Keratinocyte (primary cell): ENCODE measurements around the gene SMNDC1. TPM values are rescaled to one million over a fixed set of nuclear protein-coding genes. Genes with fewer than 3 reads are reported as not detected.

Experiments
- DNase-seq: peaks from one replicate; pipeline ENCODE4 v3.0.0-alpha.2; 2011; ENCODE audit warnings: low read depth, missing footprints, low spot score
- FAIRE-seq: peaks from 2 replicates; lab custom pipeline; 2011; peaks lifted over from hg19 to GRCh38; lab: Jason Lieb, UNC
- H2AFZ ChIP-seq: 2 replicates; pipeline ENCODE4 v1.6.0; 2012; ENCODE audit warnings: low read length, control low read depth, inconsistent platforms; ENCODE audit not compliant: control insufficient read depth
- H3K27ac ChIP-seq: 2 replicates; pipeline ENCODE4 v1.5.1; 2011; ENCODE audit warnings: low read length; ENCODE audit not compliant: control insufficient read depth, insufficient read depth
- H3K27me3 ChIP-seq: 3 replicates; pipeline ENCODE4 v1.6.0; 2011; ENCODE audit warnings: low read length; ENCODE audit not compliant: control insufficient read depth, insufficient read depth; ENCODE audit errors: extremely low read depth
- H3K36me3 ChIP-seq, 2 experiments: 2 replicates in 1 of 2; 3 replicates in 1 of 2; pipeline ENCODE4 v1.5.1; 2011; ENCODE audit warnings: low read length in 2 of 2, mild to moderate bottlenecking in 1 of 2; ENCODE audit not compliant: control insufficient read depth in 2 of 2, insufficient read depth in 2 of 2; ENCODE audit errors: extremely low read depth in 1 of 2
- H3K4me1 ChIP-seq: 3 replicates; pipeline ENCODE4 v1.5.1; 2011; ENCODE audit warnings: low read length; ENCODE audit not compliant: control insufficient read depth, insufficient read depth; ENCODE audit errors: extremely low read depth
- H3K4me2 ChIP-seq: 3 replicates; pipeline ENCODE4 v1.6.0; 2011; ENCODE audit warnings: low read depth, low read length; ENCODE audit not compliant: control insufficient read depth, insufficient read depth; ENCODE audit errors: extremely low read depth
- H3K4me3 ChIP-seq, 3 experiments: fragments of 200-600 bp in 1 of 3; sonication (generic) in 1 of 3; 2 replicates in 2 of 3; 3 replicates in 1 of 3; pipeline ENCODE4 v1.5.1; 2011 to 2016; ENCODE audit warnings: low read length in 3 of 3, mild to moderate bottlenecking in 3 of 3, control low read depth in 2 of 3, inconsistent platforms in 1 of 3, low read depth in 1 of 3, mixed read lengths in 1 of 3, mixed run types in 1 of 3, moderate library complexity in 1 of 3; ENCODE audit not compliant: control insufficient read depth in 2 of 3, insufficient read depth in 2 of 3; ENCODE audit errors: extremely low read depth in 1 of 3
- H3K79me2 ChIP-seq: 2 replicates; pipeline ENCODE4 v1.6.0; 2012; ENCODE audit warnings: low read length; ENCODE audit not compliant: control insufficient read depth, insufficient read depth
- H3K9ac ChIP-seq: 3 replicates; pipeline ENCODE4 v1.6.0; 2011; ENCODE audit warnings: low read length; ENCODE audit not compliant: control insufficient read depth, insufficient read depth; ENCODE audit errors: extremely low read depth
- H3K9me1 ChIP-seq: 3 replicates; pipeline ENCODE4 v1.6.0; 2011; ENCODE audit warnings: low read length; ENCODE audit not compliant: control insufficient read depth, insufficient read depth; ENCODE audit errors: extremely low read depth
- H3K9me3 ChIP-seq: 2 replicates; pipeline ENCODE4 v1.5.1; 2012; ENCODE audit warnings: low read depth, low read length; ENCODE audit not compliant: control insufficient read depth
- H4K20me1 ChIP-seq: 3 replicates; pipeline ENCODE4 v1.6.0; 2011; ENCODE audit warnings: low read length; ENCODE audit not compliant: control insufficient read depth, insufficient read depth; ENCODE audit errors: extremely low read depth
- CTCF ChIP-seq, 3 experiments: IDR thresholded peaks in 1 of 3; conservative IDR thresholded peaks in 1 of 3; optimal IDR thresholded peaks in 1 of 3; 2 replicates in 2 of 3; 3 replicates in 1 of 3; pipeline versions ENCODE3 to v1.5.1; 2011; ENCODE audit warnings: low read length in 3 of 3, mild to moderate bottlenecking in 3 of 3, moderate library complexity in 2 of 3, control low read depth in 1 of 3, inconsistent platforms in 1 of 3; ENCODE audit not compliant: insufficient read depth in 2 of 3; ENCODE audit errors: extremely low read depth in 1 of 3
- EZH2 ChIP-seq: IDR thresholded peaks from one replicate; pipeline ENCODE4 v1.6.1; 2012; ENCODE audit warnings: inconsistent platforms, mild to moderate bottlenecking, low read length, moderate library complexity
- dilution Hi-C: fragments of 300-500 bp; cut with MboI; formaldehyde crosslinking; loops from one replicate; pipeline ENCODE4 v1.7.0; 2020; ENCODE audit warnings: low sequenced_read_pairs; ENCODE audit not compliant: extremely low pct_ligation_motif_present
- polyA plus RNA-seq, 5 experiments: library from polyadenylated mRNA; depleted of rRNA in 3 of 5; stranded (reverse) in 3 of 5; stranded (forward) in 1 of 5; unstranded in 1 of 5; fragments of >200 nt; gene quantifications; 1 replicate in 1 of 5; 2 replicates in 3 of 5; 3 replicates in 1 of 5; pipeline versions ENCODE4 v1.2.1 to v1.2.3, GENCODE V29; 2011 to 2012; ENCODE audit warnings: missing spikeins in 2 of 5, low read depth in 1 of 5, low replicate concordance in 1 of 5

SMNDC1 gene
- polyA plus RNA-seq, 1 donor (not counting 4 experiments of a cell fraction or from before 2014, with no cell fraction given): 19.8 TPM

GRCh38 chr10:110296966-110297365 is 7.8 kb downstream of the SMNDC1 start:
- no peak for DNase-seq
- no peak for FAIRE-seq
- H3K36me3 ChIP-seq: peaks cover 20 to 53% of the 10 kb centered on the region in 2 experiments
- no peak overlapping the region for H3K9ac ChIP-seq
- dilution Hi-C loops: loop anchor here (25.0 kb wide), 1 partner anchor 160 kb away; no protein-coding TSS in a partner anchor
- peaks cover 4% of the 10 kb centered on the region for H4K20me1 ChIP-seq
- TF ChIP-seq EZH2 (no peak), CTCF (optimal IDR thresholded peaks at IDR 0.05 in 1 of 3, IDR thresholded peaks at IDR 0.05 in 1 of 3, conservative IDR thresholded peaks at IDR 0.05 in 1 of 3; ENCODE audit: extremely low read depth in 1 of 3, insufficient read depth in 2 of 3, low read length in 3 of 3) (no peak)
- peaks cover 3% of the 10 kb centered on the region for H3K4me1 ChIP-seq
- peaks cover 36% of the 10 kb centered on the region for H3K79me2 ChIP-seq
- H3K27ac ChIP-seq: no peak overlapping the region
- H2AFZ ChIP-seq: no peak overlapping the region
- no peak overlapping the region for H3K4me3 ChIP-seq
- no peaks in the 10 kb centered on the region for H3K9me3 ChIP-seq
- H3K4me2 ChIP-seq: no peak overlapping the region
- no peaks in the 10 kb centered on the region for H3K27me3 ChIP-seq
- no peaks in the 10 kb centered on the region for H3K9me1 ChIP-seq

- Histone ChIP-seq H4K20me1 (no peaks in the 10 kb centered on the region), H3K27me3 (no peaks in the 10 kb centered on the region), H3K36me3 (peaks cover 0 to 2% of the 10 kb centered on the region in 2 experiments), H3K9ac (no peak overlapping the region), H3K4me2 (no peak overlapping the region), H3K79me2 (no peaks in the 10 kb centered on the region), H2AFZ (no peak overlapping the region), H3K4me1 (no peaks in the 10 kb centered on the region), H3K27ac (no peak overlapping the region), H3K4me3 (no peak overlapping the region), H3K9me1 (no peaks in the 10 kb centered on the region), H3K9me3 (no peaks in the 10 kb centered on the region)
- DNase-seq: no peak
- FAIRE-seq: no peak
- dilution Hi-C loops: loop anchor here (25.0 kb wide), 1 partner anchor 150 kb away; no protein-coding TSS in a partner anchor
- TF ChIP-seq EZH2 (no peak), CTCF (optimal IDR thresholded peaks at IDR 0.05 in 1 of 3, IDR thresholded peaks at IDR 0.05 in 1 of 3, conservative IDR thresholded peaks at IDR 0.05 in 1 of 3; ENCODE audit: extremely low read depth in 1 of 3, insufficient read depth in 2 of 3, low read length in 3 of 3) (no peak)
Observed at GRCh38 chr10:110286841-110287240, 17.9 kb downstream of the SMNDC1 start.
